Tibial nerve (tissue), 4 donors: ENCODE measurements around the gene MPL. TPM values are rescaled to one million over a fixed set of nuclear protein-coding genes. Genes with fewer than 3 reads are reported as not detected.

Experiments
- DNase-seq, 2 donors: peaks; one replicate each; pipeline ENCODE4 v3.0.0-alpha.2; 2019; ENCODE audit warnings: low spot score in 2 of 2
- H3K27ac ChIP-seq, 4 donors: fragments of 200-600 bp; sonication (generic) in 3 of 4; one replicate each; pipeline ENCODE4 v1.5.1; 2017 to 2019; ENCODE audit warnings: mild to moderate bottlenecking in 1 of 4
- H3K27me3 ChIP-seq, 2 donors: fragments of 200-600 bp; sonication (generic) in 1 of 2; one replicate each; pipeline versions ENCODE4 v1.5.1 to v1.6.0; 2017 to 2019
- H3K36me3 ChIP-seq, 3 donors: fragments of 200-600 bp; sonication (generic); one replicate each; pipeline ENCODE4 v1.5.1; 2018 to 2019
- H3K4me1 ChIP-seq, 4 donors: fragments of 200-600 bp; sonication (generic) in 3 of 4; one replicate each; pipeline ENCODE4 v1.5.1; 2017 to 2019
- H3K4me3 ChIP-seq, 4 donors: fragments of 200-600 bp; sonication (generic) in 3 of 4; one replicate each; pipeline ENCODE4 v1.5.1; 2017 to 2019; ENCODE audit warnings: mild to moderate bottlenecking in 1 of 4, moderate library complexity in 1 of 4
- H3K9me3 ChIP-seq, 4 donors: fragments of 200-600 bp; sonication (generic) in 3 of 4; one replicate each; pipeline ENCODE4 v1.5.1; 2017 to 2019
- EP300 ChIP-seq, 2 donors: sonication (generic); formaldehyde crosslinking; IDR thresholded peaks; one replicate each; pipeline ENCODE4 v1.6.1; 2017; ENCODE audit warnings: antibody characterized with exemption in 2 of 2, mild to moderate bottlenecking in 1 of 2
- POLR2A ChIP-seq, 2 donors: fragments of 450-650 bp; IDR thresholded peaks; one replicate each; pipeline ENCODE4 v1.6.1; 2017; ENCODE audit warnings: antibody characterized with exemption in 2 of 2, mild to moderate bottlenecking in 2 of 2, moderate library complexity in 2 of 2
- whole genome bisulfite sequencing, 2 donors: methylation state at CpG; one replicate each; pipeline ENCODE4 v1.1.5; 2018; 5-methylcytosine and 5-hydroxymethylcytosine counted together
- total RNA-seq, 4 donors: library from RNA; depleted of rRNA; stranded (reverse); fragments of >200 nt; gene quantifications; one replicate each; pipeline ENCODE4 v1.1.0, GENCODE V29; 2016
- TF ChIP-seq, protein P1 (sequence below), 5 experiments: fragments of 200-600 bp in 3 of 5; fragments of 450-650 bp in 2 of 5; sonication (generic) in 3 of 5; IDR thresholded peaks; one replicate each; pipeline ENCODE4 v1.5.1; 2016 to 2019; ENCODE audit warnings: antibody characterized with exemption in 5 of 5, mild to moderate bottlenecking in 3 of 5, moderate library complexity in 2 of 5

MPL gene
- total RNA-seq, 4 donors from 2014 or later, result 0.66 to 1.7 TPM; not detected in 2

- H3K4me1 ChIP-seq, result peaks cover 0 to 12% (median 0%) of the 10 kb centered on the region in 4 donors
- DNase-seq, result no peak
- no peak overlapping the region for H3K4me3 ChIP-seq
- H3K36me3 ChIP-seq, result peaks cover 0 to 25% (median 0%) of the 10 kb centered on the region in 3 donors
- no peak overlapping the region for H3K27ac ChIP-seq
- H3K27me3 ChIP-seq, result no peaks in the 10 kb centered on the region
- peaks cover 0 to 23% (median 0%) of the 10 kb centered on the region in 4 donors for H3K9me3 ChIP-seq
- 84 to 90% methylated on average over 16 of the region's 16 CpGs for WGBS, 2 donors
- TF ChIP-seq, protein P1, sequence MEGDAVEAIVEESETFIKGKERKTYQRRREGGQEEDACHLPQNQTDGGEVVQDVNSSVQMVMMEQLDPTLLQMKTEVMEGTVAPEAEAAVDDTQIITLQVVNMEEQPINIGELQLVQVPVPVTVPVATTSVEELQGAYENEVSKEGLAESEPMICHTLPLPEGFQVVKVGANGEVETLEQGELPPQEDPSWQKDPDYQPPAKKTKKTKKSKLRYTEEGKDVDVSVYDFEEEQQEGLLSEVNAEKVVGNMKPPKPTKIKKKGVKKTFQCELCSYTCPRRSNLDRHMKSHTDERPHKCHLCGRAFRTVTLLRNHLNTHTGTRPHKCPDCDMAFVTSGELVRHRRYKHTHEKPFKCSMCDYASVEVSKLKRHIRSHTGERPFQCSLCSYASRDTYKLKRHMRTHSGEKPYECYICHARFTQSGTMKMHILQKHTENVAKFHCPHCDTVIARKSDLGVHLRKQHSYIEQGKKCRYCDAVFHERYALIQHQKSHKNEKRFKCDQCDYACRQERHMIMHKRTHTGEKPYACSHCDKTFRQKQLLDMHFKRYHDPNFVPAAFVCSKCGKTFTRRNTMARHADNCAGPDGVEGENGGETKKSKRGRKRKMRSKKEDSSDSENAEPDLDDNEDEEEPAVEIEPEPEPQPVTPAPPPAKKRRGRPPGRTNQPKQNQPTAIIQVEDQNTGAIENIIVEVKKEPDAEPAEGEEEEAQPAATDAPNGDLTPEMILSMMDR (IDR thresholded peaks at IDR 0.05), result no peak
- no peak for TF ChIP-seq EP300 (IDR thresholded peaks at IDR 0.05)
- no peak for TF ChIP-seq POLR2A (IDR thresholded peaks at IDR 0.05)
These were observed 16.2 kb upstream of the MPL start for GRCh38 chr1:43321331-43321891.

DNA sequence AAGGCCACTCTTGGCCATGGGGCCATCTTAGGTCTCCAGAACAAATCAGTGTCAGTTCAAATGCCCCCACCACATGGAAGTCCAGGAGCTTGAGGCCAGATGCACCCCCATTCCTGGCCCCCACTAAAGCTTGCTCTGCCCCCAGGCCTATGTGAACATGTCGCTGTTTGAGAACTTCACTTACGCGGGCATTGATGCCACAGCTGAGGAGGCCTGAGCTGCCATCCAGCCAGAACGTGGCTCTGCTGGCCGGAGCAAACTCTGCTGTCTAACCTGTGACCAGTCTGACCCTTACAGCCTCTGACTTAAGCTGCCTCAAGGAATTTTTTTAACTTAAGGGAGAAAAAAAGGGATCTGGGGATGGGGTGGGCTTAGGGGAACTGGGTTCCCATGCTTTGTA, 15.1 kb upstream of the MPL start:
- no peak for DNase-seq
- 86 to 94% methylated on average over 5 of the region's 5 CpGs for WGBS, 2 donors
- peaks cover 0 to 27% (median 0%) of the 10 kb centered on the region in 4 donors for H3K9me3 ChIP-seq

GRCh38 chr1:43324810-43325209, 12.8 kb upstream of the MPL start:
- no peak overlapping the region for H3K4me3 ChIP-seq
- DNase-seq, result no peak
- H3K27me3 ChIP-seq, result no peaks in the 10 kb centered on the region
- no peak for TF ChIP-seq POLR2A (IDR thresholded peaks at IDR 0.05)
- no peak for TF ChIP-seq EP300 (IDR thresholded peaks at IDR 0.05)
- H3K36me3 ChIP-seq, result peaks cover 0 to 25% (median 0%) of the 10 kb centered on the region in 3 donors
- peaks cover 0 to 34% (median 0%) of the 10 kb centered on the region in 4 donors for H3K9me3 ChIP-seq
- 91 to 100% methylated on average over 1 of the region's 1 CpG for WGBS, 2 donors
- no peak overlapping the region for H3K27ac ChIP-seq
- peaks cover 0 to 4% (median 1%) of the 10 kb centered on the region in 4 donors for H3K4me1 ChIP-seq

More for the DNA sequence above, 15.1 kb upstream of the MPL start:
- no peaks in the 10 kb centered on the region for H3K27me3 ChIP-seq
- H3K36me3 ChIP-seq, result peaks cover 0 to 25% (median 0%) of the 10 kb centered on the region in 3 donors
- no peak overlapping the region for H3K4me3 ChIP-seq
- no peak overlapping the region for H3K27ac ChIP-seq
- TF ChIP-seq, protein P1 (IDR thresholded peaks at IDR 0.05), result no peak
- TF ChIP-seq POLR2A (IDR thresholded peaks at IDR 0.05), result no peak
- no peak for TF ChIP-seq EP300 (IDR thresholded peaks at IDR 0.05)
- peaks cover 0 to 5% (median 0%) of the 10 kb centered on the region in 4 donors for H3K4me1 ChIP-seq

DNA sequence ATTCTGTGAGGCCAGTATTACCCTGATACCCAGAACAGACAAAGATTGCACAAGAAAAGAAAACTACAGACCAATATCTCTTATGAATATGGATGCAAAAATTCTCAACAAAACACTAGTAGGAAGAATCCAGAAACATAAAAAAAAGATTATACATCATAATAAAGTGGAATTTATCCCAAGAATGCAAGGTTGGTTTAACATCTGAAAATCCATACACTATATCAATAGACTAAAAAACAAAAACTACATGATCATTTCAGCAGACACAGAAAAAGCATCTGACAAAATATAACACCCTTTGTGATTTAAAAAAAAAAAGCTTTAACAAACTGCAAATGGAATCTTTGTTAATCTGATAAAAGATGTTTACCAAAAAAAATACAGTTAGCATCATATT, 12.2 kb upstream of the MPL start:
- TF ChIP-seq POLR2A (IDR thresholded peaks at IDR 0.05) (no peak), EP300 (IDR thresholded peaks at IDR 0.05) (no peak)
- TF ChIP-seq, protein P1 (IDR thresholded peaks at IDR 0.05), result no peak
- Histone ChIP-seq H3K9me3 (peaks cover 0 to 34% (median 0%) of the 10 kb centered on the region in 4 donors), H3K27me3 (no peaks in the 10 kb centered on the region), H3K4me1 (peaks cover 0 to 8% (median 5%) of the 10 kb centered on the region in 4 donors), H3K4me3 (no peak overlapping the region), H3K27ac (no peak overlapping the region), H3K36me3 (peaks cover 0 to 25% (median 0%) of the 10 kb centered on the region in 3 donors)
- no peak for DNase-seq

DNA sequence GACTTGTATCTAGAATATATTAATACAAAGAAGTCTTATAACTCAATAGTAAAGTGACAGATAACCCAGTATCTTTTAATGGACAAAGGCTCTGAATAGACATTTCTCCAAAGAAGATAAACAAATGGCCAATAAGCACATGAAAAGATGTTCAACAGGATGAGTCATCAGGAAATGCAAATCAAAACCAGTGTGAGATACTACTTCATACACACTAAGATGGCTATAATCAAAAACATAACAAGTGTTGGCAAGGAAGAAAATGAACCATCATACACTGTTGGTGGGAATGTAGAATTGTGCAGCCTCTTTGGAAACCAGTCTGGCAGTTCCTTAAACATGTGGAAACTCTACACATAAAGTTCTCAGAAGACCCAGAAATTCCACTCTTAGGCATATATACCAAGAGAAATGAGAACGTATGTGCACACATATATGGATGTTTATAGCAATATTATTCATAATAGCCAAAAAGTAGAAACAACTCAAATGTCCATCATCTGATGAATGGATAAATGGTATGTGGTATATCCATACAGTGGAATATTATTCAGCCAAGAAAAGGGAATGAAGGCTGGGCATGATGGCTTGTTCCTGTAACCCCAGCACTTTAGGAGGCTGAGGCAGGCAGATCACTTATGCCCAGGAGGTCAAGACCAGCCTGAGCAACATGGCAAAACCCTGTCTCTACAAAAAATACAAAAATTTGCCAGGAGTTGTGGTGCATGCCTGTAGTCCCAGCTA, 9.9 kb upstream of the MPL start:
- no peak overlapping the region for H3K4me3 ChIP-seq
- TF ChIP-seq EP300 (IDR thresholded peaks at IDR 0.05), result no peak
- TF ChIP-seq, protein P1 (IDR thresholded peaks at IDR 0.05), result no peak
- TF ChIP-seq POLR2A (IDR thresholded peaks at IDR 0.05), result no peak
- 93 to 98% methylated on average over 1 of the region's 1 CpG for WGBS, 2 donors
- DNase-seq, result no peak
- peaks cover 0 to 20% (median 0%) of the 10 kb centered on the region in 3 donors for H3K36me3 ChIP-seq
- peaks cover 0 to 11% (median 6%) of the 10 kb centered on the region in 4 donors for H3K4me1 ChIP-seq
- no peak overlapping the region for H3K27ac ChIP-seq
- H3K9me3 ChIP-seq, result peaks cover 0 to 34% (median 0%) of the 10 kb centered on the region in 4 donors
- no peaks in the 10 kb centered on the region for H3K27me3 ChIP-seq
